K562 (cell line): ENCODE measurements around the gene GBP5. TPM values are rescaled to one million over a fixed set of nuclear protein-coding genes. Genes with fewer than 3 reads are reported as not detected.
A peak's percentile ranks its signal among the peaks of the same experiment; 100 is the strongest.
"Not testable (repeated sequence)": the region's sequence is repeated elsewhere in the genome, so short reads cannot be mapped to it uniquely, and the experiment has no call there.

Experiments
- ATAC-seq: fragments of 200-7000 bp; cut with Tn5 transposase; 3 replicates; pipeline ENCODE4 v1.9.1; 2020; ENCODE audit warnings: moderate library complexity
- BruUV-seq: library from RNA; stranded (reverse); fragments of 400-500 nt; replicated peaks from 2 replicates; lab custom pipeline; 2021; lab: Mats Ljungman, UMichigan
- CTCF ChIA-PET: fragments of 300-600 bp; formaldehyde crosslinking; extraction: SDS; loops from one replicate; lab custom pipeline; 2021; ENCODE audit warnings: low intra/inter-chr PET ratio; lab: Yijun Ruan, JAX
- POLR2A ChIA-PET: fragments of 300-600, 350-650 bp; sonication (Branson Sonifier 250); formaldehyde crosslinking; extraction: SDS; loops from one replicate; lab custom pipeline; 2021; ENCODE audit warnings: antibody characterized with exemption, inconsistent platforms; lab: Yijun Ruan, JAX
- DNase-seq, 4 experiments: peaks; one replicate each; pipeline versions ENCODE4 v3.0.0 to v3.0.0-alpha.2; 2011 to 2018; ENCODE audit warnings: low spot score in 3 of 4, mixed read lengths in 3 of 4; ENCODE audit errors: extremely low read depth in 1 of 4
- FAIRE-seq: peaks from 2 replicates; lab custom pipeline; 2011; peaks lifted over from hg19 to GRCh38; lab: Jason Lieb, UNC
- H2AFZ ChIP-seq: 2 replicates; pipeline ENCODE4 v1.6.0; 2011; ENCODE audit warnings: low read depth, low read length, control low read depth, inconsistent platforms
- H3K27ac ChIP-seq: fragments of 200-600 bp; 3 replicates; pipeline ENCODE4 v1.8.0; 2011; ENCODE audit warnings: low read depth, mild to moderate bottlenecking, control low read depth, inconsistent platforms, low read length, moderate library complexity, mixed read lengths; ENCODE audit errors: extremely low read depth
- H3K27me3 ChIP-seq, 2 experiments: fragments of 300-600 bp in 1 of 2; 2 replicates in 1 of 2; 3 replicates in 1 of 2; pipeline versions ENCODE4 v1.6.0 to v1.8.0; 2011; ENCODE audit warnings: inconsistent platforms in 2 of 2, low read length in 2 of 2, mild to moderate bottlenecking in 1 of 2, mixed read lengths in 1 of 2, moderate library complexity in 1 of 2; ENCODE audit not compliant: control insufficient read depth in 2 of 2, insufficient read depth in 2 of 2
- H3K36me3 ChIP-seq: fragments of 300-600 bp; 3 replicates; pipeline ENCODE4 v1.8.0; 2011; ENCODE audit warnings: mild to moderate bottlenecking, low read length, inconsistent platforms; ENCODE audit not compliant: control insufficient read depth, insufficient read depth
- H3K4me1 ChIP-seq, 2 experiments: fragments of 200-600 bp in 1 of 2; replicated peaks in 1 of 2; 2 replicates in 1 of 2; 3 replicates in 1 of 2; pipeline versions ENCODE4 v1.5.1 to v1.8.0; 2011; ENCODE audit warnings: inconsistent platforms in 2 of 2, low read length in 2 of 2, mild to moderate bottlenecking in 1 of 2, mixed read lengths in 1 of 2, moderate library complexity in 1 of 2; ENCODE audit not compliant: control insufficient read depth in 2 of 2, insufficient read depth in 2 of 2
- H3K4me2 ChIP-seq: 2 replicates; pipeline ENCODE4 v1.6.1; 2011; ENCODE audit warnings: low read length, control low read depth, inconsistent platforms, mixed read lengths; ENCODE audit not compliant: insufficient read depth
- H3K4me3 ChIP-seq: fragments of 200-600 bp; sonication (generic), shearing (Covaris generic); 2 replicates; pipeline ENCODE4 v1.5.1; 2016; ENCODE audit warnings: control low read depth, inconsistent platforms
- H3K79me2 ChIP-seq: fragments of 200-600 bp; 3 replicates; pipeline ENCODE4 v1.8.0; 2011; ENCODE audit warnings: low read length, inconsistent platforms; ENCODE audit not compliant: control insufficient read depth, insufficient read depth
- H3K9ac ChIP-seq, 2 experiments: 2 replicates each; pipeline versions ENCODE4 v1.6.0 to v1.6.1; 2011; ENCODE audit warnings: low read depth in 2 of 2, low read length in 2 of 2, control low read depth in 1 of 2, inconsistent platforms in 1 of 2, mild to moderate bottlenecking in 1 of 2, mixed read lengths in 1 of 2; ENCODE audit not compliant: insufficient read depth in 1 of 2
- H3K9me1 ChIP-seq: one replicate; pipeline ENCODE4 v1.6.0; 2011; ENCODE audit warnings: inconsistent platforms, mild to moderate bottlenecking, low read length, moderate library complexity; ENCODE audit not compliant: control insufficient read depth, insufficient read depth
- H3K9me3 ChIP-seq: replicated peaks from 2 replicates; pipeline ENCODE4 v1.5.1; 2011; ENCODE audit warnings: low read depth, low read length, inconsistent platforms; ENCODE audit not compliant: control insufficient read depth, insufficient read depth
- H4K20me1 ChIP-seq: replicated peaks from 2 replicates; pipeline ENCODE4 v1.6.1; 2011; ENCODE audit warnings: low read length, inconsistent platforms, mixed read lengths; ENCODE audit not compliant: control insufficient read depth, insufficient read depth
- DIDO1 ChIP-seq: fragments of 450-650 bp; IDR thresholded peaks from 2 replicates; pipeline ENCODE4 v1.6.1; 2016; ENCODE audit warnings: low read depth, missing biosample characterization, missing genetic modification characterization
- ESRRB ChIP-seq: fragments of 250-450 bp; sonication (Bioruptor Pico); IDR thresholded peaks from 2 replicates; pipeline ENCODE4 v1.5.0; 2020; ENCODE audit warnings: mild to moderate bottlenecking, moderate library complexity, borderline replicate concordance
- NBN ChIP-seq: fragments of 450-650 bp; IDR thresholded peaks from 2 replicates; pipeline ENCODE4 v1.6.1; 2016; ENCODE audit warnings: low read depth, mild to moderate bottlenecking
- NFIC ChIP-seq: fragments of 450-650 bp; IDR thresholded peaks from 2 replicates; pipeline ENCODE4 v1.6.1; 2017; ENCODE audit warnings: mild to moderate bottlenecking, inconsistent platforms
- PML ChIP-seq: IDR thresholded peaks from 2 replicates; pipeline ENCODE4 v1.6.1; 2012; ENCODE audit warnings: low read length, inconsistent platforms
- SRSF9 ChIP-seq: fragments of 200-400 bp; formaldehyde crosslinking; IDR thresholded peaks from 2 replicates; pipeline ENCODE4 v1.6.1; 2017; ENCODE audit warnings: low read depth, low read length, borderline replicate concordance
- TRIM24 ChIP-seq, 2 experiments: fragments of 450-650 bp; IDR thresholded peaks; 2 replicates each; pipeline ENCODE4 v1.6.1; 2016
- WGBS: fragments of 100-300 bp; shearing (Covaris generic); methylation state at CpG from one replicate; pipeline ENCODE4 v1.1.6; 2016; ENCODE audit warnings: low coverage, mixed read lengths; ENCODE audit not compliant: insufficient coverage; ENCODE audit errors: missing lambda C conversion rate; 5-methylcytosine and 5-hydroxymethylcytosine counted together
- in situ Hi-C: fragments of 300-500 bp; cut with MboI; formaldehyde crosslinking; loops from 4 replicates; pipeline ENCODE4 v1.15.0; 2018; ENCODE audit warnings: inconsistent platforms, mixed read lengths
- intact Hi-C: fragments of 100-400 bp; cut with micrococcal nuclease; formaldehyde crosslinking; loops from 2 replicates; pipeline ENCODE4 v1.14.2; 2022
- polyA plus RNA-seq, 8 experiments: library from polyadenylated mRNA; depleted of rRNA in 4 of 8; stranded (reverse) in 5 of 8; unstranded in 3 of 8; fragments of >200 nt; fragmentation: Nextera tagmentation in 2 of 8; fragmentation: Illumina TruSeq in 1 of 8; extraction: Ambion mirVana in 2 of 8; extraction: Trizol in 1 of 8; gene quantifications; 2 replicates each; pipeline versions ENCODE4 v1.2.1 to v1.2.3, GENCODE V29; 2011 to 2014; ENCODE audit warnings: inconsistent platforms in 1 of 8, missing spikeins in 1 of 8
- total RNA-seq, 7 experiments: library from RNA; depleted of rRNA in 6 of 7; stranded (reverse); fragments of >200 nt in 6 of 7; fragmentation: Illumina TruSeq in 2 of 7; extraction: Trizol in 2 of 7; gene quantifications; 2 replicates each; pipeline versions ENCODE4 v1.2.1 to v1.2.3, GENCODE V29; 2011 to 2021; ENCODE audit warnings: low replicate concordance in 1 of 7

GBP5 gene
- total and polyA plus RNA-seq, 9 of the 15 experiments (the other 6 are each of a cell fraction or from before 2014, with no cell fraction given) = 0.23 to 0.91 (median 0.57) TPM

- TF ChIP-seq PML = no peak
- TF ChIP-seq TRIM24 (IDR thresholded peaks at IDR 0.05) = no peak
- no peak for TF ChIP-seq SRSF9
Observed at GRCh38 chr1:89257041-89257440, 15.6 kb downstream of the GBP5 start (continued).

DNA sequence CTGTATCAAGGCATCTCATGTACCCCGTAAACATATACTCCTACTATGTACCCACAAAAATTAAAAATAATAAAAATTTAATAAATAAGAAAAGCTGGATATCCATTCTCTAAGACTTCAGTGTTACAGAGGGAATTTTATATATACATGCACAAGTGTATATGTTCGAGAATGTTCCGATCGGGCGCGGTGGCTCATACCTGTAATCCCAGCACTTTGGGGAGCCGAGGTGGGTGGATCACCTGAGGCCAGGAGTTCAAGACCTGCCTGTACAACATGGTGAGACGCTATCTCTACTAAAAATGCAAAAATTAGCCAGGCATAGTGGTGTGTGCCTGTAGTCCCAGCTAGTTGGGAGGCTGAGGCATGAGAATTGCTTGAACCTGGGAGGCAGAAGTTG lies 17.1 kb downstream of the GBP5 start:
- BruUV-seq, FAIRE-seq, H3K4me2 ChIP-seq, H4K20me1 ChIP-seq, H3K9me1 ChIP-seq, H2AFZ ChIP-seq, ATAC-seq, H3K27ac ChIP-seq, H3K27me3 ChIP-seq, intact Hi-C loops, H3K36me3 ChIP-seq, H3K79me2 ChIP-seq, H3K4me1 ChIP-seq, CTCF ChIA-PET, H3K4me3 ChIP-seq, H3K9ac ChIP-seq, POLR2A ChIA-PET, in situ Hi-C loops, DNase-seq, H3K9me3 ChIP-seq: not testable (repeated sequence)
- WGBS = 3% methylated on average over 7 of the region's 8 CpGs

DNA sequence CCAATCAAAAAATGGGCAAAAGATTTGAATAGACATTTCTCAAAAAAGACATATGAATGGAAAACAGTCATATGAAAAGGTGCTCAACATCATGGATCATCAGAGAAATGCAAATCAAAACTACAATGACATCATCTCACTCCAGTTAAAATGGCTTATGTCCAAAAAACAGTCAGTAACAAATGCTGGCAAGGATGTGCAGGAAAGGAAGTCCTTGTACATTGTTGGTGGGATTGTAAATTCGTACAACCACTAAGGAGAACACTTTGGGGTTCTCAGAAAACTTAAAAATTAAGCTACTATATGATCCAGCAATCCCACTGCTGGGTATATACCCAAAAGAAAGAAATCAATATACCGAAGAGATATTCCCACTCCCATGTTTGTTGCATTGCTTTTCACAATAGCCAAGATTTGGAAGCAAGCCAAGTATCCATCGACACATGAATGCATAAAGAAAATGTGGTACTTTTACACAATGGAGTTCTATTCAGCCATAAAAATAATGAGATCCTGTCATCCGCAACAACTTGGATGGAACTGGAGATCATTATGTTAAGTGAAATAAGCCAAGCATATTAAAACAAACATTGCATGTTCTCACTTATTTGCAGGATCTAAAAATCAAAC lies 17.9 kb downstream of the GBP5 start:
- Histone ChIP-seq H3K4me3 (no peak overlapping the region), H3K9ac (no peak overlapping the region), H3K27ac (no peak overlapping the region), H4K20me1 (no peaks in the 10 kb centered on the region), H3K79me2 (no peaks in the 10 kb centered on the region), H3K4me2 (no peak overlapping the region), H3K4me1 (no peaks in the 10 kb centered on the region), H2AFZ (no peak overlapping the region), H3K9me1 (no peaks in the 10 kb centered on the region), H3K36me3 (no peaks in the 10 kb centered on the region), H3K9me3 (no peaks in the 10 kb centered on the region), H3K27me3 (no peaks in the 10 kb centered on the region)
- ATAC-seq (no peak), FAIRE-seq (no peak), DNase-seq (no peak)
- 5% methylated on average over 4 of the region's 4 CpGs for WGBS
- ChIA-PET POLR2A (no interaction called here), CTCF (no interaction called here)
- TF ChIP-seq DIDO1 = no peak
- peak; percentile 70 for TF ChIP-seq NFIC
- no peak for TF ChIP-seq NBN
- TF ChIP-seq ESRRB (CRISPR knock-in tag) = no peak
- BruUV-seq = no TSS peak
- intact Hi-C loops (no loop called here), in situ Hi-C loops (no loop called here)
